Right lobe of liver (tissue), 6 donors: ENCODE results near the gene WWC1. TPM values are rescaled to one million over a fixed set of nuclear protein-coding genes. Genes with fewer than 3 reads are reported as not detected.

ENCODE experiments used
- ATAC-seq, 4 donors: fragments of 200-7000 bp; cut with Tn5 transposase; one replicate each; pipeline ENCODE4 v1.9.1; 2020; ENCODE audit warnings: mild to moderate bottlenecking in 4 of 4, moderate library complexity in 4 of 4
- DNase-seq, 3 donors: peaks; one replicate each; pipeline ENCODE4 v3.0.0-alpha.2; 2020
- H3K27ac ChIP-seq, 3 donors: fragments of 200-600 bp; one replicate each; pipeline ENCODE4 v1.8.0; 2022
- H3K27me3 ChIP-seq, 2 donors: fragments of 200-600 bp; one replicate each; pipeline ENCODE4 v1.8.0; 2022
- H3K36me3 ChIP-seq, 4 donors: fragments of 200-600 bp; sonication (generic) in 1 of 4; one replicate each; pipeline versions ENCODE4 v1.5.1 to v1.8.0; 2017 to 2022; ENCODE audit warnings: control low read depth in 1 of 4
- H3K4me1 ChIP-seq, 4 donors: fragments of 200-600 bp; sonication (generic) in 1 of 4; one replicate each; pipeline versions ENCODE4 v1.5.1 to v1.8.0; 2017 to 2022; ENCODE audit warnings: control low read depth in 1 of 4
- H3K4me3 ChIP-seq, 3 donors: fragments of 200-600 bp; one replicate each; pipeline ENCODE4 v1.8.0; 2022
- H3K9me3 ChIP-seq, 4 donors: fragments of 200-600 bp; sonication (generic) in 1 of 4; one replicate each; pipeline versions ENCODE4 v1.5.1 to v1.8.0; 2017 to 2022; ENCODE audit warnings: control low read depth in 1 of 4
- POLR2A ChIP-seq: fragments of 450-650 bp; IDR thresholded peaks from one replicate; pipeline ENCODE4 v1.6.1; 2017; ENCODE audit warnings: antibody characterized with exemption, mild to moderate bottlenecking
- WGBS: methylation state at CpG from one replicate; pipeline ENCODE4 v1.1.6; 2018; ENCODE audit warnings: low coverage, low lambda C conversion rate; ENCODE audit not compliant: insufficient coverage; ENCODE audit errors: missing lambda C conversion rate; 5-methylcytosine and 5-hydroxymethylcytosine counted together
- intact Hi-C, 2 donors: fragments of 100-400 bp; cut with DNase I; formaldehyde crosslinking; loops; one replicate each; pipeline versions ENCODE4 v1.11.2 to v1.14.1; 2022
- total RNA-seq, 6 experiments: library from RNA; depleted of rRNA in 2 of 6; stranded (reverse); fragments of >200 nt in 2 of 6; fragmentation: NEBNext Ultra II Directional in 3 of 6; extraction: Animal tissue kit (Norgen Biotek cat#: 25700) in 3 of 6; gene quantifications; one replicate each; pipeline versions ENCODE4 v1.1.0 to v1.2.4, GENCODE V29; 2016 to 2023
- TF ChIP-seq, protein P1 (sequence below), 4 donors: fragments of 200-600 bp in 3 of 4; fragments of 450-650 bp in 1 of 4; IDR thresholded peaks; one replicate each; pipeline versions ENCODE4 v1.5.1 to v1.8.0; 2016 to 2022; ENCODE audit warnings: antibody characterized with exemption in 4 of 4, mild to moderate bottlenecking in 2 of 4
- donor health status: DM: no; HTN: yes; CAD: no.
- donor health status: DM: no; HTN: no; CAD: no.
- donor health status: DM: no; HTN: no; CAD: no.
- donor health status: DM: no; HTN: yes; CAD: no.
- donor health status: DM: no; HTN: yes; CAD: no.

WWC1 gene
- total RNA-seq, 6 experiments from 2014 or later: 9.6 to 74.4 (median 23.5) TPM

DNA sequence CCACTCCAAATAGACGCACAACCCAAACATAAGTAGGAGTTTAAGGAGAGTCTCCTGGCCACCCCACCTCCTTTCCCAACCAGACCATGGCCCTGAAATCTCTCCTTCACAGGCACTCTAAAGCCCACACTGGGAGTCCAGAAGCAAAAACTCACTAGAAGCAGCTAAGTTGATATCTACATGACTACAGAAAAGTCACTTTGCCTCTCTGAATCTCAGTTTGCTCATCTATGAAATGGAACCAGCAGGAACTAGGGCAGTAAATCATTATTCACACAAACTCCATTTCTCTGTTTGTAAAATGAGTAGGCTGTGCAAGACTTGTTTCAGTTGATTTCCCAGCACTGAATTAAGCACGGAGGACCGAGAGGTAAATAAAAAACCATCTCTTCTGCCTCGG, 4.1 kb upstream of the WWC1 start:
- ATAC-seq: no peak
- Histone ChIP-seq H3K36me3 (no peaks in the 10 kb centered on the region), H3K4me1 (peaks cover 0 to 13% (median 2%) of the 10 kb centered on the region in 4 donors), H3K4me3 (no peak overlapping the region), H3K9me3 (no peaks in the 10 kb centered on the region), H3K27me3 (no peaks in the 10 kb centered on the region), H3K27ac (no peak overlapping the region)
- TF ChIP-seq POLR2A: no peak
- TF ChIP-seq, protein P1, sequence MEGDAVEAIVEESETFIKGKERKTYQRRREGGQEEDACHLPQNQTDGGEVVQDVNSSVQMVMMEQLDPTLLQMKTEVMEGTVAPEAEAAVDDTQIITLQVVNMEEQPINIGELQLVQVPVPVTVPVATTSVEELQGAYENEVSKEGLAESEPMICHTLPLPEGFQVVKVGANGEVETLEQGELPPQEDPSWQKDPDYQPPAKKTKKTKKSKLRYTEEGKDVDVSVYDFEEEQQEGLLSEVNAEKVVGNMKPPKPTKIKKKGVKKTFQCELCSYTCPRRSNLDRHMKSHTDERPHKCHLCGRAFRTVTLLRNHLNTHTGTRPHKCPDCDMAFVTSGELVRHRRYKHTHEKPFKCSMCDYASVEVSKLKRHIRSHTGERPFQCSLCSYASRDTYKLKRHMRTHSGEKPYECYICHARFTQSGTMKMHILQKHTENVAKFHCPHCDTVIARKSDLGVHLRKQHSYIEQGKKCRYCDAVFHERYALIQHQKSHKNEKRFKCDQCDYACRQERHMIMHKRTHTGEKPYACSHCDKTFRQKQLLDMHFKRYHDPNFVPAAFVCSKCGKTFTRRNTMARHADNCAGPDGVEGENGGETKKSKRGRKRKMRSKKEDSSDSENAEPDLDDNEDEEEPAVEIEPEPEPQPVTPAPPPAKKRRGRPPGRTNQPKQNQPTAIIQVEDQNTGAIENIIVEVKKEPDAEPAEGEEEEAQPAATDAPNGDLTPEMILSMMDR (IDR thresholded peaks at IDR 0.05): no peak
- intact Hi-C loops: no loop called here
- WGBS: 84% methylated on average over 4 of the region's 4 CpGs
- DNase-seq: no peak

DNA sequence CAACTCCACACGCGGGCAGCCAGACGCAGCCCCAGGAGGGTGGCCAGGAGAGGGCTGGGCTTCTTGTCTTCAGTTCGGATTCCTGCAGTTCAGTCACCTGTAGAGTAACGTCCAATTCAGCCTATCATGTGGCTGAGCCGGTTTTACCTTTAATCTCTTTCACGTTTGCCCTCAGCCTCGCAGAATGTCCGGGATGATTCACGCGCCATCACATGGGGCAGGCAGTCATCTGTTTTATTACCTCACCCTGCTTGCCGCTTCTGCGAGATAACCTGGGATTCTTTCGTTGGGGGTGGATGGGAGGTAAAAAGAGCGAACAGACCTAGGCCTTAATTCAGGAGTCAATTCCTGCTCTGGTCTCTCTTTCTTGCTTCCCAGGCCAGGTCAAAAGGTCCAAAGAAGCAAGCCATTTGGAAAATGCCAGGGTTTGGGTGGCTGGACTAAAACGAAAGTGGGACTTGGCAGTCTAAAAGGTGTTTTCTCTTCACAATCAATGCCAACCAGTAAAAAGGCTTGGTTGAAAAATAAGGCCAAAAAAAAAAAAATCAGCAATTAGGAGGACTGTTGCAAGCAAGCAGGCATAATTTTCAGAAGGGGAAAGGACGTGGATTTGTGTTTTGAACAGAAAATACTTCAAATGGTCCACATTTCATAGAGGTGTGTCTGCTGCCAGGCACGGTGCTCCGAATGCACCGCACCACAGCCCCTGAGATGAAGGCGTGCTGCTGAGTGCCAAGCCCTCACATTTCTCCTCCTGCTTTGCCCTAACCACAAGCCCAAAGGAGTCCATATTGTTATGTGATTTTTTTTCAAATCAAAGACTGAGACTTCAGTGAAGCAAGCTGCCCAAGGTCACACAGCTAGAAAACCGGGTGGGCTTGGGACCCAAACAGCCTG, 2.8 kb upstream of the WWC1 start:
- Histone ChIP-seq H3K27ac (peak overlapping the region; percentile 76 to 87 (median 84)), H3K4me3 (peak overlapping the region in 2 of 3 donors; percentile 28 to 30), H3K27me3 (no peaks in the 10 kb centered on the region), H3K9me3 (no peaks in the 10 kb centered on the region), H3K36me3 (no peaks in the 10 kb centered on the region), H3K4me1 (peaks cover 0 to 21% (median 8%) of the 10 kb centered on the region in 4 donors)
- intact Hi-C loops: no loop called here
- 27% methylated on average over 18 of the region's 22 CpGs for WGBS
- peak; percentile 68 to 80 (median 73) for DNase-seq
- peak; percentile 49 to 66 (median 56) for ATAC-seq
- TF ChIP-seq POLR2A: peak; percentile 65
- TF ChIP-seq, protein P1 (IDR thresholded peaks at IDR 0.05): no peak

DNA sequence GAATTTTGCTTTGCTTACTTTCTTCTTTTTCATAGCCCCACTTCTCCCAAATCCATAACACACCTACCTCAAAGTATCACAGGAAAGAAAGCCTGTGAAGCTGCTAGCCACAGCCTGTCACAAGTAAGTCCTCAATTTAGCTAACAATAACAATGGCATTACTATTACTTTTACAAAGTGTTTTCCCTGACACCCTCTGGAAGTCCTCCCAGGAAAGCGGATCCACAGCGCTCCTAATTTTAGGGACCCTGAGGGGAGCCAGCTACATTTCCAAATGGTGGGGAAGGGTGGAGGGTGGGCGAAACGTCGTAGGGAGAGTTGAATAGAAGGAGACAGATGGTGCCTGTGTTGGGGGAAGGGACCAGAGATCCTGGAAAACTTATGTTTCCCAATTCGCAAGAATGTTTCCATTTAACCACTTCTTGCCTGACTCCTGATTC, 523 bp upstream of the WWC1 start:
- peak overlapping the region in 2 of 3 donors; percentile 37 to 80 for H3K27ac ChIP-seq
- H3K4me1 ChIP-seq: peaks cover 0 to 35% (median 14%) of the 10 kb centered on the region in 4 donors
- DNase-seq: no peak
- ATAC-seq: no peak
- 14% methylated on average over 6 of the region's 6 CpGs for WGBS
- H3K9me3 ChIP-seq: no peaks in the 10 kb centered on the region
- no peaks in the 10 kb centered on the region for H3K36me3 ChIP-seq
- TF ChIP-seq, protein P1 (IDR thresholded peaks at IDR 0.05): no peak
- TF ChIP-seq POLR2A: no peak
- H3K4me3 ChIP-seq: peak overlapping the region; percentile 22 to 76 (median 75)
- H3K27me3 ChIP-seq: no peaks in the 10 kb centered on the region
- intact Hi-C loops: no loop called here

DNA sequence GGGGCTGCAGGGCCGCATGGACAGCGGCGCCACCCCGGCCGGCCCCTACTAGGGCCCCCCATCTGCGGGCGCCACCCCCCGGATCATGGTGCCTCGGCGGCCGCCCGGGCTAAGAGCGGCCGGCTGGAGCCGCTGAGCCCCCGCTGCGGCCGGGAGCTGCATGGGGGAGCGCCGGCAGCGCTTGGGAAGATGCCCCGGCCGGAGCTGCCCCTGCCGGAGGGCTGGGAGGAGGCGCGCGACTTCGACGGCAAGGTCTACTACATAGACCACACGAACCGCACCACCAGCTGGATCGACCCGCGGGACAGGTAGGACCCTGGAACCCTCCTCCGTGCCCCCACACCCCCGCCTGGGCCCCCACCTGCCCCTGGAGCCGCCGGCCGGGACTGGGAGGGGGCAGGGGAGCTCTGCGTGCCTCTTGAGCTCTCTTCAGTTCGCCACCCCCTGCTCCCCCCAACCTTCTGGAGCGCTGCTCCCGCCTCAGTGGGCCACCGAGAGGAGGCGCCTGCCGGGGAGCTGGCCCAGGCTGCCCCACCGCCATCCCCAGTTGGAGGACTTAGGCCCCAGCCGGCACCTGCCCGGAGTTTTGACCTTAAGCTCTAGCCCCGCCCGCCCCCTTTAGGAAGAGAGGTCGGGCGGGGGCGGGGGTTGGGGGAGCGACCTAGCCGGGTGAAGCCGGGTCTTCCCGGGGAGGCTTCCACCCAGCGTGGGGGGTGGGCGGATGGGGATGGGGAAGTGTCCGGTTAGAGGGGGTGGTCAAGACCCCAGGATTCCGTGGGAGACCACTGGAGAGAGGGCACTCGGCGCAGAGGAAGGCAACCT, 730 bp downstream of the WWC1 start:
- peaks cover 0 to 35% (median 15%) of the 10 kb centered on the region in 4 donors for H3K4me1 ChIP-seq
- DNase-seq (peak; percentile 59 to 67 (median 66)), ATAC-seq (peak; percentile 14 to 44 (median 35))
- peak overlapping the region; percentile 23 to 80 (median 60) for H3K27ac ChIP-seq
- intact Hi-C loops: no loop called here
- peak overlapping the region; percentile 61 to 76 (median 75) for H3K4me3 ChIP-seq
- no peaks in the 10 kb centered on the region for H3K36me3 ChIP-seq
- TF ChIP-seq POLR2A: peak; percentile 9
- TF ChIP-seq, protein P1 (IDR thresholded peaks at IDR 0.05): no peak
- 6% methylated on average over 3 of the region's 64 CpGs for WGBS
- H3K9me3 ChIP-seq: no peaks in the 10 kb centered on the region
- no peaks in the 10 kb centered on the region for H3K27me3 ChIP-seq
